ENCODE data around the gene ANKS1B.
"Not testable (repeated sequence)": the region's sequence is repeated elsewhere in the genome, so short reads cannot be mapped to it uniquely, and the experiment has no call there.

Gene ANKS1B

DNA sequence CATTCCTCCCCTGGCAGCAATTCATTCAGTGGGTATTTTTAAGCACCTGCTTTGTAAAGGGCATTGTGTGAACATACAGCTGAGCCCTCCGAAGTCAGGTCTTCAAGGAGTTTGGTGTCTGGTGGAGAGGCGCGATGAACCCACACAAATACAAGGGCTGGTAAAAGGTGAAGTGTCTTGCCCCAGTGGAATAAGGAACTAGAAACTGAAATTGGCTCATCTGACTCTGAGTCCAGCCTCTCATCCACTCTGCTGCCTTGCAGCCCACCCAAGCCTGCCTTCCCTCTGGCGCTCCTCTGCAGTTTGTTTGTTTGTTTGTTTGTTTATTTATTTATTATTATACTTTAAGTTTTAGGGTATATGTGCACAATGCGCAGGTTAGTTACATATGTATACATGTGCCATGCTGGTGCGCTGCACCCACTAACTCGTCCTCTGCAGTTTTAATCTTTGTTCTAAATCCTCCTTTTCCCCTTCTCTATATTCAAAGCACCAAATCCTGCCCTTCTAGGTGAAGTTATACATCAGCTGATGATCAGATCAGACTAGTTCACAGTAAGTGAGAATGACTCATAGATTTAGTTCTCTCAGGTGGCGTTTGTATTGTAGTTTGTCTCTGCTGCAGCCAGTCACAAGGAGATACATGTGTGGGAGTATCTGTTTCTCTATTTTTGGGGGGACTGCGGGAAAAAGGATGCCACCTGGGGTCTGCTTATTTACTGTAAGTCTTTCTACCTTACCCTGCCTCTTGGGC is 945.2 kb downstream of the ANKS1B start:
- Histone ChIP-seq H2AFZ (ENCODE audit: low read length) (no peak overlapping the region), H3K4me3 (ENCODE audit: low read depth, low read length, poor library complexity, severe bottlenecking) (no peak overlapping the region), H4K20me1 (ENCODE audit: insufficient read depth, low read length) (no peaks in the 10 kb centered on the region), H3K9me2 (ENCODE audit: low read depth, low read length) (no peaks in the 10 kb centered on the region), H3K9me3 (ENCODE audit: low read length) (no peaks in the 10 kb centered on the region), H3K36me3 (ENCODE audit: insufficient read depth, low read length) (no peaks in the 10 kb centered on the region), H3K4me1 (ENCODE audit: insufficient read depth, low read length, severe bottlenecking) (no peaks in the 10 kb centered on the region), H3K79me2 (ENCODE audit: insufficient read depth, low read length) (no peaks in the 10 kb centered on the region), H3K27ac (ENCODE audit: low read depth, low read length, poor library complexity, severe bottlenecking) (no peak overlapping the region), H3K9ac (ENCODE audit: low read length) (no peak overlapping the region), H3F3A (ENCODE audit: insufficient read depth, low read length) (no peaks in the 10 kb centered on the region), H3K27me3 (ENCODE audit: insufficient read depth, low read length) (no peaks in the 10 kb centered on the region), H3K4me2 (ENCODE audit: low read length) (no peak overlapping the region)
- TF ChIP-seq, protein P1, sequence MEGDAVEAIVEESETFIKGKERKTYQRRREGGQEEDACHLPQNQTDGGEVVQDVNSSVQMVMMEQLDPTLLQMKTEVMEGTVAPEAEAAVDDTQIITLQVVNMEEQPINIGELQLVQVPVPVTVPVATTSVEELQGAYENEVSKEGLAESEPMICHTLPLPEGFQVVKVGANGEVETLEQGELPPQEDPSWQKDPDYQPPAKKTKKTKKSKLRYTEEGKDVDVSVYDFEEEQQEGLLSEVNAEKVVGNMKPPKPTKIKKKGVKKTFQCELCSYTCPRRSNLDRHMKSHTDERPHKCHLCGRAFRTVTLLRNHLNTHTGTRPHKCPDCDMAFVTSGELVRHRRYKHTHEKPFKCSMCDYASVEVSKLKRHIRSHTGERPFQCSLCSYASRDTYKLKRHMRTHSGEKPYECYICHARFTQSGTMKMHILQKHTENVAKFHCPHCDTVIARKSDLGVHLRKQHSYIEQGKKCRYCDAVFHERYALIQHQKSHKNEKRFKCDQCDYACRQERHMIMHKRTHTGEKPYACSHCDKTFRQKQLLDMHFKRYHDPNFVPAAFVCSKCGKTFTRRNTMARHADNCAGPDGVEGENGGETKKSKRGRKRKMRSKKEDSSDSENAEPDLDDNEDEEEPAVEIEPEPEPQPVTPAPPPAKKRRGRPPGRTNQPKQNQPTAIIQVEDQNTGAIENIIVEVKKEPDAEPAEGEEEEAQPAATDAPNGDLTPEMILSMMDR (IDR thresholded peaks at IDR 0.05; ENCODE audit: low read length) = no peak
- TF ChIP-seq EZH2 (IDR thresholded peaks at IDR 0.05; ENCODE audit: borderline replicate concordance, low read length) = no peak

DNA sequence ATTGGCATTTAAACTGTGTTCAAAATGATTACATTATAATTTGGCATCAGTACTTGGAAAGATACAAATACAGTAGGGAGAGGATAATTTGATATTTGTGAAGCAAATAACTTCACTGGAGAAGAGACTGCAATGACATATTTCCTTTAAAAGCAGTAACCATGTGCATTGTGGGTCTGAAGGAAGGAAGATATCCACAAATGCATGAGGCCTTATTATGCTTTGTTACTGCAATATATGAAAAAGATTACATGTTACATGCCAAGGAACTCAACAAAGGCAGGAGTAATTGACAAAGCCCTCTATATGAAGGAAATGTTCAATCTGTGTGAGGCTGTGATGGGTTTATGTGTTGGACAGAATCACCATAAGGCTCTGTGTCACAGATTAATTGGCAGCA is 948.2 kb downstream of the ANKS1B start:
- TF ChIP-seq, protein P1 (IDR thresholded peaks at IDR 0.05; ENCODE audit: low read length) = no peak
- TF ChIP-seq EZH2 (IDR thresholded peaks at IDR 0.05; ENCODE audit: borderline replicate concordance, low read length) = no peak
- H3K36me3 ChIP-seq (ENCODE audit: insufficient read depth, low read length) = no peaks in the 10 kb centered on the region
- no peak overlapping the region for H2AFZ ChIP-seq (ENCODE audit: low read length)
- no peak overlapping the region for H3K9ac ChIP-seq (ENCODE audit: low read length)
- H3K9me3 ChIP-seq (ENCODE audit: low read length) = no peaks in the 10 kb centered on the region
- no peak overlapping the region for H3K4me2 ChIP-seq (ENCODE audit: low read length)
- H3K27ac ChIP-seq (ENCODE audit: low read depth, low read length, poor library complexity, severe bottlenecking) = no peak overlapping the region
- no peak overlapping the region for H3K4me3 ChIP-seq (ENCODE audit: low read depth, low read length, poor library complexity, severe bottlenecking)
- H3K9me2 ChIP-seq (ENCODE audit: low read depth, low read length) = no peaks in the 10 kb centered on the region
- H4K20me1 ChIP-seq (ENCODE audit: insufficient read depth, low read length) = no peaks in the 10 kb centered on the region
- no peaks in the 10 kb centered on the region for H3K27me3 ChIP-seq (ENCODE audit: insufficient read depth, low read length)
- H3F3A ChIP-seq (ENCODE audit: insufficient read depth, low read length) = no peaks in the 10 kb centered on the region
- no peaks in the 10 kb centered on the region for H3K4me1 ChIP-seq (ENCODE audit: insufficient read depth, low read length, severe bottlenecking)
- H3K79me2 ChIP-seq (ENCODE audit: insufficient read depth, low read length) = no peaks in the 10 kb centered on the region

DNA sequence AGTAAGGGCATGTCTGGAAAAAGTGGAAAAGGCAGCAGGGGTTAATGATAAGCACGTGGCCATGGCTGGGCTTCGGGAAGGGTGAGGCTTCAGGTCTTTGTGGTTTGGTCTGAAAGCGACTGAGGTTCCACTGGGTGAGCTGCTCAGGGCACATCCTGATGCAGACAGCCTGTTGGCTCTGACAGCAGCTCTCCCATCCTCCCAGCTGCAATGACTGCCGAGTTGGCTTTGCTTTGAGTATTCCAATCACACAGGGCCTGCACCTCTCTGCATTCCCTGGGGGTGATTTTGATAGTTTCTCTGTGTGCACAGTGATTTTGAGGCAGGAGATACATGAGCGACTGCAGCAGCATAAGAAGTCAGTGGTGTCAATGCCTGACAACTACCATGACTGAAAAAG is 948.9 kb downstream of the ANKS1B start:
- Histone ChIP-seq H3K27ac (ENCODE audit: low read depth, low read length, poor library complexity, severe bottlenecking) (no peak overlapping the region), H3K4me1 (ENCODE audit: insufficient read depth, low read length, severe bottlenecking) (no peaks in the 10 kb centered on the region), H2AFZ (ENCODE audit: low read length) (no peak overlapping the region), H3K36me3 (ENCODE audit: insufficient read depth, low read length) (no peaks in the 10 kb centered on the region), H4K20me1 (ENCODE audit: insufficient read depth, low read length) (no peaks in the 10 kb centered on the region), H3K9ac (ENCODE audit: low read length) (no peak overlapping the region), H3F3A (ENCODE audit: insufficient read depth, low read length) (no peaks in the 10 kb centered on the region), H3K9me3 (ENCODE audit: low read length) (no peaks in the 10 kb centered on the region), H3K79me2 (ENCODE audit: insufficient read depth, low read length) (no peaks in the 10 kb centered on the region), H3K4me3 (ENCODE audit: low read depth, low read length, poor library complexity, severe bottlenecking) (no peak overlapping the region), H3K9me2 (ENCODE audit: low read depth, low read length) (no peaks in the 10 kb centered on the region), H3K4me2 (ENCODE audit: low read length) (no peak overlapping the region), H3K27me3 (ENCODE audit: insufficient read depth, low read length) (no peaks in the 10 kb centered on the region)
- no peak for TF ChIP-seq EZH2 (IDR thresholded peaks at IDR 0.05; ENCODE audit: borderline replicate concordance, low read length)
- TF ChIP-seq, protein P1 (IDR thresholded peaks at IDR 0.05; ENCODE audit: low read length) = no peak

DNA sequence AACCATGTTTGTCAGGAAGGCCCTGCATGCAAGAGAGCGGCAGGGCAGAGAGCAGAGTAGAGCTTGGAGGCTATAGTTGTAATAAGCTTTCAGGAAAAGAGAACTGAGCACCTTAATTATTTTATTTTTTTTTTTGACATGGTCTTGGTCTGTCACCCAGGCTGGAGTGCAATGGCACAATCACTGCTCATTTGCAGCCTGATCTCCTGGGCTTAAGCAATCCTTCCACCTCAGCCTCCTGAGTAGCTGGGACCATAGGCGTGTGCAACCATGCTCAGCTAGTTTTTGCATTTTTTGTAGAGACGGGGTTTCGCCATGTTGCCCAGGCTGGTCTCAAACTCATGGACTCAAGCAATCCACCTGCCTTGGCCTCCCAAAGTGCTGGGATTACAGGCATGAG is 950.5 kb downstream of the ANKS1B start:
- not testable (repeated sequence) for H3K27me3 ChIP-seq (ENCODE audit: insufficient read depth, low read length); H3K4me2 ChIP-seq (ENCODE audit: low read length); H3K4me3 ChIP-seq (ENCODE audit: low read depth, low read length, poor library complexity, severe bottlenecking); H2AFZ ChIP-seq (ENCODE audit: low read length); H3K9me2 ChIP-seq (ENCODE audit: low read depth, low read length); H4K20me1 ChIP-seq (ENCODE audit: insufficient read depth, low read length); H3K4me1 ChIP-seq (ENCODE audit: insufficient read depth, low read length, severe bottlenecking); H3K9me3 ChIP-seq (ENCODE audit: low read length); H3K79me2 ChIP-seq (ENCODE audit: insufficient read depth, low read length); H3K36me3 ChIP-seq (ENCODE audit: insufficient read depth, low read length); H3F3A ChIP-seq (ENCODE audit: insufficient read depth, low read length); H3K27ac ChIP-seq (ENCODE audit: low read depth, low read length, poor library complexity, severe bottlenecking); H3K9ac ChIP-seq (ENCODE audit: low read length)

Data from OCI-LY1 (cell line).